Fibroblast of skin of left biceps (primary cell): ENCODE measurements around the gene MTFMT.

Source experiments
- DNase-seq, 2 experiments: peaks; one replicate each; pipeline ENCODE4 v3.0.0-alpha.2; 2013; ENCODE audit warnings: low read depth in 2 of 2

The MTFMT gene

DNA sequence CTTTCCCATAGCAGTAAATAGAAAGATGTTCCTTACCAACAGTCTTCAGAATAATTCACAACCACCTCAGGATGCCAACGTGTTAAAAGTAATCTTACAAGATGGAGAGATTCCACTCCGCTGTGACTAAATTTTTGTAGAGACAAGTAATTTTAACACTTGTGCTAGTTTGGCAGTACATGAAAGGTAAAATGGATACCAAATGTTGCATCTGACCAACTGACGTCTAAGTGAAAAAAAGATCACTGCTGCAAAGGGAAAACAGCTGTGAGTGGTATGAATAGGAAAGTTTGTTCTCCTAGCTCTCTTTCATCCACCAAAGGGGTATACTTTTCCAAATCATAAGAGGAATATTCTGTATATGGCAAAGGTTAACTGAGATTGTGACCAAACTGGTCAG, 42.3 kb downstream of the MTFMT start:
- DNase-seq, result no peak

GRCh38 chr15:64985366-64986033, 43.9 kb downstream of the MTFMT start:
- DNase-seq, result peak in 1 of 2 experiments; percentile 15

GRCh38 chr15:64982472-64982871, 47.0 kb downstream of the MTFMT start:
- peak in 1 of 2 experiments; percentile 45 for DNase-seq

GRCh38 chr15:64981812-64982431, 47.5 kb downstream of the MTFMT start:
- DNase-seq, result no peak

DNA sequence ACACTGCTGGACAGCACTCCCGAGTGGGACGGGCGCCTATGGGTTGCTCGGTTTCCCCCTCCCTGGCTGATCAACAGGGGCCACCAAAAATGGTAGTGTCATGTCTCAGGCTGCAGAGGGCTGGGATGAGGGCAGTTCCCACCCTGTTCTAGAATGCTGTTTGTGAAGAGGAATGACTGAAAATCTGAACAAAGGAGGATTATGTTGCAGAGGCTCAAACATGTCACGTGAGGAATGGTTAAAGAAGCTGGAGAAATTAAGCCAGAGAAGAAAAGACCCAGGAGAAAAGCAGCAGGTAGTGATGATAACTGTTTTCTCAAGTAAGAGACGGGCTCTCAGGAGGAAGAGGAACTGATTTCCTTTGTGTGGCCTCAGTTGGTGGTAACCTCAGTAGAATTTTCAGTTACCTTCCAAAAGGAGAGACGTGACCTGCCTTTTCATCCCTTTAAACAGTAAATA, 50.2 kb downstream of the MTFMT start:
- DNase-seq, result no peak

DNA sequence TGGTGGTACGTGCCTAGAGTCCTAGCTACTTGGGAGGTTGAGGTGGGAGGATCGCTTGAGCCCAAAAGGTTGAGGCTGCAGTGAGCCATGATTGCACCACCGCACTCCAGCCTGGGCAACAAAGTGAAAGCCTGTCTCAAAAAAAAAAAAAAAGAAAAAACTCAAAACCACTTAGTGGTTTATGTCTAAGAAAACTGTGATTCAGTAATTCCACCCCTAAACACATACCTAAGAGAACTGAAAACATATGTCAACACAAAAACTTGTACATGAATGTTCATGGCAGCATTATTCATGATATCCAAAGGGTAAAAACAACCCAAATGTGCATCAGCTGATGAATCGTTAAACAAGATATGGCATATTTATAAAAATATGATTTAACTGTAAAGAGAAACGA, 54.0 kb downstream of the MTFMT start:
- DNase-seq, result peak in 1 of 2 experiments; percentile 9

GRCh38 chr15:64970698-64971097, 58.7 kb downstream of the MTFMT start:
- no peak for DNase-seq

DNA sequence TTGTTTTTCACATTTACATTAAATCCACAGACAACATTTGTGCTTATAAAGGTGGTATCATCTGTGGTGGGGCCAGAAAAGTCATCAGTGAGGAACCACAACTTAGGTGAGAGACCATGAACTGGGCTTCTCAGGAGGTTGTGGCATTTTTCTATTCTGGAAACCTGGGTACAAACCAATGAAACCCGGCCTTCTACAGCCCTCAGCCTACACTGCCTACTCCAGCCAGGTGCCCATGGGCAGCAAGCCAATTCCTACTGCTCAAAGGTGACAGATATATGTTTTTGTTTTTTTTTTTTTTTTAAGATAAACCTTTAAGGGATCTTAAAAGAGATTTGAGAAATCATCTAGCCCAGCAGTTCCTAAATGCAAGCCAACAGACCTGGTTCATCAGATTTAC, 60.0 kb downstream of the MTFMT start:
- DNase-seq, result no peak

- no peak for DNase-seq
These were observed 68.4 kb downstream of the MTFMT start for GRCh38 chr15:64961013-64961412.

GRCh38 chr15:64960153-64960552, 69.3 kb downstream of the MTFMT start:
- DNase-seq, result no peak

DNA sequence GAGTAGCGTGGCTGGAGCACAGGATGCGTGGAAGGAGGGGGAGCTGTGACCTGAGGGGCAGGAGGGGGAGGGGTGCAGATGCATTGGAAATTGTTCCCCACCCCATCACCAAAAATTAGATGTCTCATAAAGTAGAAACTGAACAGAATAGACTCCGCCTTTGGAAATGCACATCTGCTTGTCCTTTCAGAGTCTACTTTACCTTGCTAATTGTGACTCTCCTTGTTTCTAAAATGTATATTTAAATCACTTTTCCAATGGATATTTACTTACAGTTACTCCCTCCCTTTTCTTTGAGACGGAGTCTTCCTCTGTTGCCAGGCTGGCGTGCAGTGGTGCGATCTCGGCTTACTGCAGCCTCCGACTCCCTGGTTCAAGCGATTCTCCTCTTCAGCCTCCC, 70.3 kb downstream of the MTFMT start:
- no peak for DNase-seq

DNA sequence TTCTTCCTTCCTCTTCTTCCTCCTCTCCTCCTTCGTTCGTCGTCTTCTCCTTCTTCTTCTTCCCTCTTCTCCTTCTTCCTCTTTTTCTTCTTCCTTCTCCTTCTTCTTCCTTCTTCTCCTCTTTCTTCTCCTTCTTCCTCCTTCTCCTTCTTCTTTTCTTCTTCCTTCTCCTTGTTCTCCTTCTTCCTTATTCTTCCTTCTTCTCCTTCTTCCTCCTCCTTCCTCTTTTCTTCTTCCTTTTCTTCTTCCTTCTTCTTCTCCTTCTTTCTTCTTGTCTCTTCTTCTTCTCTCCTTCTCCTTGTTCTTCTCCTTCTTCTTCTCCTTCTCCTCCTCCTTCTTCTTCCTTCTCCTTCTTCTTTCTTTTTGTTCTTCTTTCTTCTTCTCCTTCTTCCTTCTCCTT, 75.0 kb downstream of the MTFMT start:
- no peak for DNase-seq

DNA sequence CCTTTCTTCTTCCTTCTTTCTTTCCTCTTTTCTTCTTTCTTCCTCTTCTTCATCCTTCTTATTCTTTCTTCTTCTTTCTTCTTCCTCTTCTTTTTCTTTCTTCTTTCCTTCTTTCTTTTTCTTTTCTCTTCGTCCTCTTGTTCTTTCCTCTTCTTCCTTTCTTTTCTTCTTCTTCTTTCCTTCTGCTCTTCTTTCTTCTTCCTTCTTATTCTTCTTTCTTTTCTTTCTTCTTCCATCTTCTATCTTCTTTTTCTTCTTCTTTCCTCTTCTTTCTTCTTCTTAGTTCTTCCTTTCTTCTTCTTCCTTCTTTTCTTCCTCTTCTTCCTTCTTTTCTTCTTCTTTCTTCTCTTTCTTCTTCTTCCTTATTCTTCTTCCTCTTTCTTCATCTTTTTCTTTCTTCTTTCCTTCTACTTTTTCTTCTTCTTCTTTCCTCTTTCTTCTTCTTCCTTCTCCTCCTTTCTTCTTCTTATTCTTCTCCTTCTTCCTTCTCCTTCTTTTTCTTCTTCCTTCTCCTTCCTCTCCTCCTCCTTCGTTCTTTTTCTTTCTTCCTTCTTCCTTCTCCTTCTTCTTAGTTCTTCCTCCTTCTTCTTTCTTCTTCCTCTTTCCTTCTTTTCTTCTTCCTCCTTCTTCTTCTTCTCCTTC, 77.5 kb downstream of the MTFMT start:
- DNase-seq, result no peak
